ENCODE results near the gene NIP7. TPM values are rescaled to one million over a fixed set of nuclear protein-coding genes. Genes with fewer than 3 reads are reported as not detected.

Gene NIP7
- total and polyA plus RNA-seq, 9 of the 15 experiments (the other 6 are each of a cell fraction or from before 2014, with no cell fraction given): 28.9 to 85.5 (median 72.5) TPM

- no peak for TF ChIP-seq ILK (tag; IDR thresholded peaks at IDR 0.05; ENCODE audit: borderline replicate concordance, low read depth)
- TF ChIP-seq ATF2 (CRISPR knock-in tag; IDR thresholded peaks at IDR 0.05): no peak
- TF ChIP-seq, protein P1, sequence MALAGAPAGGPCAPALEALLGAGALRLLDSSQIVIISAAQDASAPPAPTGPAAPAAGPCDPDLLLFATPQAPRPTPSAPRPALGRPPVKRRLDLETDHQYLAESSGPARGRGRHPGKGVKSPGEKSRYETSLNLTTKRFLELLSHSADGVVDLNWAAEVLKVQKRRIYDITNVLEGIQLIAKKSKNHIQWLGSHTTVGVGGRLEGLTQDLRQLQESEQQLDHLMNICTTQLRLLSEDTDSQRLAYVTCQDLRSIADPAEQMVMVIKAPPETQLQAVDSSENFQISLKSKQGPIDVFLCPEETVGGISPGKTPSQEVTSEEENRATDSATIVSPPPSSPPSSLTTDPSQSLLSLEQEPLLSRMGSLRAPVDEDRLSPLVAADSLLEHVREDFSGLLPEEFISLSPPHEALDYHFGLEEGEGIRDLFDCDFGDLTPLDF (CRISPR knock-in tag; IDR thresholded peaks at IDR 0.05): 0 out of 2 replicates have a peak, but pooled peaks have one; percentile 14
- TF ChIP-seq PHB2 (IDR thresholded peaks at IDR 0.05; ENCODE audit: low read depth): no peak
- TF ChIP-seq ZBTB8A (IDR thresholded peaks at IDR 0.05; ENCODE audit: partially characterized antibody): no peak
- peak; percentile 74 for TF ChIP-seq ESRRA (IDR thresholded peaks at IDR 0.05; ENCODE audit: borderline replicate concordance, low read depth)
- TF ChIP-seq ZC3H4 (CRISPR knock-in tag; IDR thresholded peaks at IDR 0.05; ENCODE audit: borderline replicate concordance): no peak; the same call in 1 of the 2 replicates
- no peak for TF ChIP-seq MTF1 (CRISPR knock-in tag; IDR thresholded peaks at IDR 0.05; ENCODE audit: borderline replicate concordance)
- TF ChIP-seq, protein P2, sequence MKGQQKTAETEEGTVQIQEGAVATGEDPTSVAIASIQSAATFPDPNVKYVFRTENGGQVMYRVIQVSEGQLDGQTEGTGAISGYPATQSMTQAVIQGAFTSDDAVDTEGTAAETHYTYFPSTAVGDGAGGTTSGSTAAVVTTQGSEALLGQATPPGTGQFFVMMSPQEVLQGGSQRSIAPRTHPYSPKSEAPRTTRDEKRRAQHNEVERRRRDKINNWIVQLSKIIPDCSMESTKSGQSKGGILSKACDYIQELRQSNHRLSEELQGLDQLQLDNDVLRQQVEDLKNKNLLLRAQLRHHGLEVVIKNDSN (CRISPR knock-in tag; IDR thresholded peaks at IDR 0.05): 0 out of 2 replicates have a peak, but pooled peaks have one; percentile 3
Measured at GRCh38 chr16:69338557-69339288, 849 bp upstream of the NIP7 start (continued).

Measured in K562 (cell line).